Subcutaneous adipose tissue (tissue), 4 donors: Measurements from ENCODE around the gene PGM5. TPM values are rescaled to one million over a fixed set of nuclear protein-coding genes. Genes with fewer than 3 reads are reported as not detected.

Experiments
- CTCF ChIP-seq: fragments of 450-650 bp; IDR thresholded peaks from one replicate; pipeline ENCODE4 v1.5.1; 2016; ENCODE audit warnings: low read depth, mild to moderate bottlenecking, control low read depth, antibody characterized with exemption, moderate library complexity
- total RNA-seq, 4 donors: library from RNA; depleted of rRNA; stranded (reverse); fragments of >200 nt; gene quantifications; one replicate each; pipeline ENCODE4 v1.1.0, GENCODE V29; 2016

The PGM5 gene
- total RNA-seq, 4 donors from 2014 or later: 12.2 to 28.3 (median 20.9) TPM

GRCh38 chr9:68472119-68472518 is 115.7 kb downstream of the PGM5 start:
- TF ChIP-seq CTCF: no peak

- TF ChIP-seq CTCF: no peak
Measured at GRCh38 chr9:68473790-68474189, 117.4 kb downstream of the PGM5 start.

- no peak for TF ChIP-seq CTCF
Measured at GRCh38 chr9:68476422-68476821, 120.0 kb downstream of the PGM5 start.

- no peak for TF ChIP-seq CTCF
Measured at GRCh38 chr9:68476847-68477246, 120.4 kb downstream of the PGM5 start.

- no peak for TF ChIP-seq CTCF
Measured at GRCh38 chr9:68480807-68481206, 124.4 kb downstream of the PGM5 start.

GRCh38 chr9:68482548-68482947 is 126.1 kb downstream of the PGM5 start:
- no peak for TF ChIP-seq CTCF

- TF ChIP-seq CTCF: no peak
Measured at GRCh38 chr9:68488126-68488525, 131.7 kb downstream of the PGM5 start.
